CD4-positive, alpha-beta T cell (primary cell): ENCODE measurements around the gene FXYD6. TPM values are rescaled to one million over a fixed set of nuclear protein-coding genes. Genes with fewer than 3 reads are reported as not detected.

Source experiments
- ATAC-seq: fragments of 200-7000 bp; cut with Tn5 transposase; one replicate; pipeline ENCODE4 v1.10.0; 2022; ENCODE audit warnings: mild to moderate bottlenecking; ENCODE audit not compliant: poor library complexity
- CTCF ChIA-PET: fragments of 350-600 bp; sonication (Branson Sonifier 250); formaldehyde crosslinking; loops from one replicate; lab custom pipeline; 2021; ENCODE audit warnings: antibody characterized with exemption, inconsistent platforms; lab: Charles Lee
- POLR2A ChIA-PET: fragments of 350-600 bp; sonication (Branson Sonifier 250); formaldehyde crosslinking; loops from one replicate; lab custom pipeline; 2021; ENCODE audit warnings: antibody characterized with exemption, inconsistent platforms; lab: Charles Lee
- DNase-seq, 14 experiments: peaks; one replicate each; pipeline ENCODE4 v3.0.0-alpha.2; 2013 to 2020; ENCODE audit warnings: mixed read lengths in 2 of 14
- H3K27ac ChIP-seq, 2 donors: one replicate each; pipeline versions ENCODE4 v1.5.1 to v1.7.0; 2013; ENCODE audit warnings: low read length in 2 of 2, low read depth in 1 of 2, mild to moderate bottlenecking in 1 of 2
- H3K27me3 ChIP-seq, 2 experiments: 1 replicate in 1 of 2; 2 replicates in 1 of 2; pipeline versions ENCODE4 v1.6.1 to v1.7.0; 2013; ENCODE audit warnings: low read length in 2 of 2, control low read depth in 1 of 2, mild to moderate bottlenecking in 1 of 2, moderate library complexity in 1 of 2; ENCODE audit not compliant: insufficient read depth in 2 of 2, control insufficient read depth in 1 of 2
- H3K36me3 ChIP-seq: one replicate; pipeline ENCODE4 v1.6.1; 2013; ENCODE audit warnings: low read length, control low read depth; ENCODE audit not compliant: insufficient read depth
- H3K4me1 ChIP-seq: one replicate; pipeline ENCODE4 v1.6.1; 2013; ENCODE audit warnings: low read length, control low read depth; ENCODE audit not compliant: insufficient read depth
- H3K4me3 ChIP-seq: one replicate; pipeline ENCODE4 v1.5.1; 2013; ENCODE audit warnings: mild to moderate bottlenecking, low read length, moderate library complexity
- H3K9me3 ChIP-seq, 2 experiments: 1 replicate in 1 of 2; 2 replicates in 1 of 2; pipeline versions ENCODE4 v1.6.1 to v1.7.0; 2013; ENCODE audit warnings: low read length in 2 of 2, mild to moderate bottlenecking in 2 of 2, control low read depth in 1 of 2, moderate library complexity in 1 of 2; ENCODE audit not compliant: control insufficient read depth in 1 of 2, insufficient read depth in 1 of 2
- H3K27ac Mint-ChIP-seq: one replicate; pipeline ENCODE4 v1.8.0; 2020; ENCODE audit warnings: mixed read lengths
- H3K27me3 Mint-ChIP-seq: one replicate; pipeline ENCODE4 v1.8.0; 2021; ENCODE audit warnings: mixed read lengths
- H3K36me3 Mint-ChIP-seq: one replicate; pipeline ENCODE4 v1.8.0; 2021; ENCODE audit warnings: low read depth, mixed read lengths
- H3K4me1 Mint-ChIP-seq: one replicate; pipeline ENCODE4 v1.8.0; 2021; ENCODE audit warnings: low read depth, mixed read lengths
- H3K4me3 Mint-ChIP-seq: one replicate; pipeline ENCODE4 v1.8.0; 2020; ENCODE audit warnings: mild to moderate bottlenecking, mixed read lengths
- H3K9me3 Mint-ChIP-seq: one replicate; pipeline ENCODE4 v1.8.0; 2020; ENCODE audit warnings: mixed read lengths
- intact Hi-C, 2 experiments: fragments of 100-400 bp; cut with DNase I in 1 of 2; cut with micrococcal nuclease in 1 of 2; formaldehyde crosslinking; loops; one replicate each; pipeline versions ENCODE4 v1.15.1 to v1.9.0; 2023 to 2025; cut with DNase I, micrococcal nuclease
- total RNA-seq, 174 experiments: library from RNA in 2 of 174; stranded (reverse) in 2 of 174; gene quantifications; one replicate each; pipeline ENCODE4 v1.2.3 and lab custom pipeline; 2021 to 2026
- TF ChIP-seq, protein P1 (sequence below): fragments of 200-600 bp; IDR thresholded peaks from one replicate; pipeline ENCODE4 v1.8.0; 2022; ENCODE audit warnings: antibody characterized with exemption, mild to moderate bottlenecking

Gene FXYD6
- total RNA-seq, 2 experiments from 2014 or later, result not detected

DNA sequence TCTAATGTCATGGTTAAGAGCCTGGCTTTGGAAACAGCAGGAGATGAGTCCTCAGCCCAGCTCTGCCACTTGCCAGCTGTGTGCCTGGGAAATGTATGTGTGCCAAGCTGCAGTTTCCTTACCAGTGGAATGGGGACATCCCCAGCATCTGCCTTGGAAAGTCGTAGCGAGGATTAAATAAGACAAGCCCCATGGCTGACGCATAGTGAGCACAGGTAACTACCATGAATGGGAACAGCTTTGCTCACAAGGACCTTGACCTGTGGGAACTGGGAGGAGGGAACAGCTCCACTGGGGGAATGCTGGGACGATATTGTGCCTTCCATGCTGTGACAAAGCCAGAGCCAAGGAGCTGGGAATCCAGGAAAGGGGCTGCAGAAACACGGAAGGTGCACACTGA is 76.8 kb downstream of the FXYD6 start:
- intact Hi-C loops, result loop anchor here in 1 of 2 experiments (10.0 kb wide), 1 partner anchor 375 kb away; the partner anchor contains the start of gene SCN2B
- Mint-ChIP-seq H3K27me3 (peaks cover 36% of the 10 kb centered on the region), H3K27ac (no peak overlapping the region), H3K4me1 (peaks cover 17% of the 10 kb centered on the region), H3K9me3 (no peaks in the 10 kb centered on the region), H3K4me3 (no peak overlapping the region), H3K36me3 (no peaks in the 10 kb centered on the region)
- H3K4me1 ChIP-seq, result peaks cover 23% of the 10 kb centered on the region
- TF ChIP-seq, protein P1, sequence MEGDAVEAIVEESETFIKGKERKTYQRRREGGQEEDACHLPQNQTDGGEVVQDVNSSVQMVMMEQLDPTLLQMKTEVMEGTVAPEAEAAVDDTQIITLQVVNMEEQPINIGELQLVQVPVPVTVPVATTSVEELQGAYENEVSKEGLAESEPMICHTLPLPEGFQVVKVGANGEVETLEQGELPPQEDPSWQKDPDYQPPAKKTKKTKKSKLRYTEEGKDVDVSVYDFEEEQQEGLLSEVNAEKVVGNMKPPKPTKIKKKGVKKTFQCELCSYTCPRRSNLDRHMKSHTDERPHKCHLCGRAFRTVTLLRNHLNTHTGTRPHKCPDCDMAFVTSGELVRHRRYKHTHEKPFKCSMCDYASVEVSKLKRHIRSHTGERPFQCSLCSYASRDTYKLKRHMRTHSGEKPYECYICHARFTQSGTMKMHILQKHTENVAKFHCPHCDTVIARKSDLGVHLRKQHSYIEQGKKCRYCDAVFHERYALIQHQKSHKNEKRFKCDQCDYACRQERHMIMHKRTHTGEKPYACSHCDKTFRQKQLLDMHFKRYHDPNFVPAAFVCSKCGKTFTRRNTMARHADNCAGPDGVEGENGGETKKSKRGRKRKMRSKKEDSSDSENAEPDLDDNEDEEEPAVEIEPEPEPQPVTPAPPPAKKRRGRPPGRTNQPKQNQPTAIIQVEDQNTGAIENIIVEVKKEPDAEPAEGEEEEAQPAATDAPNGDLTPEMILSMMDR, result no peak
- DNase-seq, result no peak
- no peak overlapping the region for H3K4me3 ChIP-seq
- CTCF ChIA-PET, result no interaction called here
- H3K36me3 ChIP-seq, result no peaks in the 10 kb centered on the region
- peaks cover 30 to 31% of the 10 kb centered on the region in 2 experiments for H3K27me3 ChIP-seq
- peaks cover 0 to 12% of the 10 kb centered on the region in 2 experiments for H3K9me3 ChIP-seq
- no peak overlapping the region for H3K27ac ChIP-seq
- POLR2A ChIA-PET, result no interaction called here
- no peak for ATAC-seq

DNA sequence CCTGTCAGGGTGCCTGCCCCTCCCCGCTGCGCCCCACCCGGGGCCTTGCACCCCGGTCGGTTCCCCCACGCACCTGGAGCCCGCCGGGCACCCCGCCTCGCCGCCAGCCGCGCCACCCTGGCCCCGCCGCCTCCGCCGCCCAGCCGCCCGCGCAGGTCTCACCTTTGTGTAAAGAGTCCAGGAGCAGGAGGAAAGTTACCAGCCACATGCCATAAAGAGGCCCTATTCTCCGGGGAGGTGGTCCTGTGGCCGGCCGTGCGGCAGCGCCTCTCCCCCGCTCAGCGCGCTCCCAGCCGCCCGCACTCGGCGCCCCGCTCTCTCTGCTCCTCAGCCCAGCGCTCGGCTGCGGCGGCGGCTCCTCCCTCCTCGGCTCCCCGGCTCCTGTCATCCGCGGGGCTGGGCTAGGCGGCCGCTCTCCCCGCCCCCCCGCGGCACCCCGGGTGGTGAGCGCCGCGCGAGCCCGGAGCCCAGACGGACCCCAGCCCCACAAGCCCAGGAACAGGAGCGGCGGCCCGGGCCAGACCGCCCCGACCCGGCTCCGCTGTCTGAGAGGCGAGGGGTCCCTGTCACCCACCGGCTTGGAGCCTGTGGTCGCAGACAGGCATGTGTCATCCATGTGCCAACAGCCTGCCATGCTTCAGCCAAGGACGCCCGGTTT is 79.5 kb downstream of the FXYD6 start, which contains the start of gene DSCAML1:
Gene DSCAML1, minus strand, starts transcription at position 345 of the 658 bp plus-strand sequence. Its CDS starts 137 bp downstream, at position 208.
- H3K36me3 Mint-ChIP-seq, result no peaks in the 10 kb centered on the region
- H3K36me3 ChIP-seq, result no peaks in the 10 kb centered on the region
- CTCF ChIA-PET, result interaction anchor here (1.3 kb wide), 1 partner anchor 21 kb away, joined by 3 read pairs; no protein-coding TSS in a partner anchor
- peaks cover 17% of the 10 kb centered on the region for H3K4me1 Mint-ChIP-seq
- peaks cover 23% of the 10 kb centered on the region for H3K4me1 ChIP-seq
- peak; percentile 89 for ATAC-seq
- peak within 1 kb of the TSS; percentile 62 for H3K4me3 Mint-ChIP-seq
- no peak within 1 kb of the TSS for H3K27ac Mint-ChIP-seq
- peaks cover 53 to 56% of the 10 kb centered on the region in 2 experiments for H3K27me3 ChIP-seq
- TF ChIP-seq, protein P1, result no peak
- H3K27ac ChIP-seq, result no peak within 1 kb of the TSS
- H3K9me3 Mint-ChIP-seq, result no peaks in the 10 kb centered on the region
- DNase-seq, result peak in 11 of 14 experiments; percentile 23 to 66 (median 34)
- H3K4me3 ChIP-seq, result peak within 1 kb of the TSS; percentile 41
- H3K27me3 Mint-ChIP-seq, result peaks cover 61% of the 10 kb centered on the region
- intact Hi-C loops, result no loop called here
- POLR2A ChIA-PET, result no interaction called here
- peaks cover 0 to 15% of the 10 kb centered on the region in 2 experiments for H3K9me3 ChIP-seq

GRCh38 chr11:117796456-117796871 is 80.0 kb downstream of the FXYD6 start:
- no peak overlapping the region for H3K27ac Mint-ChIP-seq

More at GRCh38 chr11:117796456-117796871, 80.0 kb downstream of the FXYD6 start:
- Histone ChIP-seq H3K9me3 (peaks cover 0 to 15% of the 10 kb centered on the region in 2 experiments), H3K36me3 (no peaks in the 10 kb centered on the region), H3K27ac (no peak overlapping the region), H3K27me3 (peaks cover 56 to 59% of the 10 kb centered on the region in 2 experiments), H3K4me1 (peaks cover 23% of the 10 kb centered on the region), H3K4me3 (peak overlapping the region; percentile 41)
- no peak for DNase-seq
- Mint-ChIP-seq H3K36me3 (no peaks in the 10 kb centered on the region), H3K9me3 (no peaks in the 10 kb centered on the region), H3K4me3 (no peak overlapping the region), H3K27me3 (peaks cover 65% of the 10 kb centered on the region), H3K4me1 (peaks cover 17% of the 10 kb centered on the region)
- POLR2A ChIA-PET, result interaction anchor here (0.6 kb wide), 1 partner anchor 337 kb away, joined by 3 read pairs; no protein-coding TSS in a partner anchor
- intact Hi-C loops, result no loop called here
- CTCF ChIA-PET, result no interaction called here
- TF ChIP-seq, protein P1, result no peak
- ATAC-seq, result no peak
